HG02870 (cell line): Measurements from ENCODE around the gene LSM14A.
"Not testable (repeated sequence)": the region's sequence is repeated elsewhere in the genome, so short reads cannot be mapped to it uniquely, and the experiment has no call there.

Experiments used
- ATAC-seq: cut with Tn5 transposase; IDR thresholded peaks from one replicate; pipeline ENCODE4 v1.9.1; 2021; ENCODE audit warnings: mild to moderate bottlenecking, moderate library complexity; ENCODE audit not compliant: unreplicated experiment

Gene LSM14A

GRCh38 chr19:34226036-34226435 lies 53.7 kb downstream of the LSM14A start:
- ATAC-seq: no peak

- ATAC-seq: no peak
Measured at GRCh38 chr19:34228347-34228746, 56.0 kb downstream of the LSM14A start.

- ATAC-seq: no peak
Measured at GRCh38 chr19:34228762-34229161, 56.5 kb downstream of the LSM14A start.

GRCh38 chr19:34229721-34230120 lies 57.4 kb downstream of the LSM14A start:
- no peak for ATAC-seq

- no peak for ATAC-seq
Measured at GRCh38 chr19:34230820-34231219, 58.5 kb downstream of the LSM14A start.

- no peak for ATAC-seq
Measured at GRCh38 chr19:34231439-34231838, 59.1 kb downstream of the LSM14A start.

- ATAC-seq: no peak
Measured at GRCh38 chr19:34232566-34233481, 60.5 kb downstream of the LSM14A start.

- ATAC-seq: no peak
Measured at GRCh38 chr19:34235425-34235940, 63.2 kb downstream of the LSM14A start.

- ATAC-seq: no peak
Measured at GRCh38 chr19:34236035-34236987, 64.0 kb downstream of the LSM14A start.

GRCh38 chr19:34237283-34237682 lies 65.0 kb downstream of the LSM14A start:
- ATAC-seq: no peak

GRCh38 chr19:34237939-34238338 lies 65.6 kb downstream of the LSM14A start:
- no peak for ATAC-seq

- no peak for ATAC-seq
Measured at GRCh38 chr19:34241513-34242337, 69.4 kb downstream of the LSM14A start.

- not testable (repeated sequence) for ATAC-seq
Measured at GRCh38 chr19:34243138-34243875, 71.0 kb downstream of the LSM14A start.

- no peak for ATAC-seq
Measured at GRCh38 chr19:34243876-34244578, 71.7 kb downstream of the LSM14A start.

- no peak for ATAC-seq
Measured at GRCh38 chr19:34244611-34245299, 72.5 kb downstream of the LSM14A start.

- ATAC-seq: no peak
Measured at GRCh38 chr19:34246340-34246739, 74.0 kb downstream of the LSM14A start.

- no peak for ATAC-seq
Measured at GRCh38 chr19:34248941-34249340, 76.6 kb downstream of the LSM14A start.

GRCh38 chr19:34253167-34253566 lies 80.9 kb downstream of the LSM14A start:
- not testable (repeated sequence) for ATAC-seq

- ATAC-seq: not testable (repeated sequence)
Measured at GRCh38 chr19:34253681-34254045, 81.4 kb downstream of the LSM14A start.
